ENCODE data around the gene GRIK2.

GRIK2 gene

GRCh38 chr6:101401171-101401570 lies 7.7 kb downstream of the GRIK2 start:
- DNase-seq: no peak

- no peak for DNase-seq
Measured at GRCh38 chr6:101401792-101402621, 8.5 kb downstream of the GRIK2 start.

GRCh38 chr6:101402622-101403031 lies 9.1 kb downstream of the GRIK2 start:
- no peak for DNase-seq

GRCh38 chr6:101403216-101403945 lies 9.9 kb downstream of the GRIK2 start:
- no peak for DNase-seq

- DNase-seq: no peak
Measured at GRCh38 chr6:101404775-101405174, 11.3 kb downstream of the GRIK2 start.

- no peak for DNase-seq
Measured at GRCh38 chr6:101413773-101414172, 20.3 kb downstream of the GRIK2 start.

GRCh38 chr6:101417900-101418299 lies 24.4 kb downstream of the GRIK2 start:
- no peak for DNase-seq

GRCh38 chr6:101422251-101422650 lies 28.7 kb downstream of the GRIK2 start:
- DNase-seq: no peak

- no peak for DNase-seq
Measured at GRCh38 chr6:101422811-101423210, 29.3 kb downstream of the GRIK2 start.

- no peak for DNase-seq
Measured at GRCh38 chr6:101429270-101429669, 35.8 kb downstream of the GRIK2 start.

GRCh38 chr6:101429845-101430244 lies 36.3 kb downstream of the GRIK2 start:
- DNase-seq: no peak

- no peak for DNase-seq
Measured at GRCh38 chr6:101433141-101433540, 39.6 kb downstream of the GRIK2 start.

- DNase-seq: no peak
Measured at GRCh38 chr6:101434601-101435000, 41.1 kb downstream of the GRIK2 start.

- DNase-seq: no peak
Measured at GRCh38 chr6:101435038-101435437, 41.5 kb downstream of the GRIK2 start.

GRCh38 chr6:101439790-101440189 lies 46.3 kb downstream of the GRIK2 start:
- no peak for DNase-seq

GRCh38 chr6:101443315-101443714 lies 49.8 kb downstream of the GRIK2 start:
- no peak for DNase-seq

- DNase-seq: no peak
Measured at GRCh38 chr6:101444717-101445116, 51.2 kb downstream of the GRIK2 start.

- no peak for DNase-seq
Measured at GRCh38 chr6:101445527-101445926, 52.0 kb downstream of the GRIK2 start.

GRCh38 chr6:101450901-101451300 lies 57.4 kb downstream of the GRIK2 start:
- DNase-seq: no peak

- DNase-seq: no peak
Measured at GRCh38 chr6:101451981-101452380, 58.5 kb downstream of the GRIK2 start.

- DNase-seq: no peak
Measured at GRCh38 chr6:101453221-101453620, 59.7 kb downstream of the GRIK2 start.

- no peak for DNase-seq
Measured at GRCh38 chr6:101454106-101454676, 60.7 kb downstream of the GRIK2 start.

GRCh38 chr6:101458336-101458735 lies 64.8 kb downstream of the GRIK2 start:
- no peak for DNase-seq

- no peak for DNase-seq
Measured at GRCh38 chr6:101458826-101459225, 65.3 kb downstream of the GRIK2 start.
